SU-DHL-6 (cell line): ENCODE data around the gene AKAP6.

ENCODE experiments used
- CTCF ChIP-seq: fragments of 200-600 bp; sonication (generic); IDR thresholded peaks from one replicate; pipeline ENCODE4 v1.5.1; 2017; ENCODE audit warnings: antibody characterized with exemption, mild to moderate bottlenecking, low read length, moderate library complexity; ENCODE audit not compliant: insufficient read depth, poor library complexity, severe bottlenecking
- EZH2phosphoT487 ChIP-seq: fragments of 200-600 bp; sonication (generic), shearing (Covaris generic); conservative IDR thresholded peaks from 2 replicates; pipeline ENCODE4 v1.6.1; 2018; ENCODE audit warnings: mild to moderate bottlenecking, antibody characterized with exemption, low read length, moderate library complexity, mixed read lengths

GRCh38 chr14:32698831-32699230 lies 369.7 kb downstream of the AKAP6 start:
- no peak for TF ChIP-seq CTCF
- TF ChIP-seq EZH2phosphoT487, result no peak
